Measurements from ENCODE around the gene TMTC2. TPM values are rescaled to one million over a fixed set of nuclear protein-coding genes. Genes with fewer than 3 reads are reported as not detected.

Gene TMTC2
- total and polyA plus RNA-seq, 10 of the 15 experiments (the other 5 are each of a cell fraction or from before 2014, with no cell fraction given), result 0.14 to 9.7 (median 1.2) TPM

GRCh38 chr12:82725741-82726140 lies 39.0 kb downstream of the TMTC2 start:
- ATAC-seq, result no peak
- no TSS peak for BruUV-seq (replicated peaks)
- H3K9me3 ChIP-seq (replicated peaks; ENCODE audit: control insufficient read depth, insufficient read depth, low read length), result no peaks in the 10 kb centered on the region; the same call in 2 of the 3 replicates
- no peak overlapping the region for H3K27ac ChIP-seq (ENCODE audit: control insufficient read depth, insufficient read depth)
- ChIA-PET POLR2A (no interaction called here), SMC1A (ENCODE audit: uncharacterized antibody, unreplicated experiment) (no interaction called here), RAD21 (ENCODE audit: unreplicated experiment) (no interaction called here), CTCF (interaction anchor here (1.4 kb wide), 1 partner anchor 12 kb away, joined by 7 read pairs; no protein-coding TSS in a partner anchor)
- H3K4me1 ChIP-seq (ENCODE audit: control insufficient read depth, insufficient read depth, low read length), result no peaks in the 10 kb centered on the region
- no peak overlapping the region for H3K4me3 ChIP-seq
- intact Hi-C loops (cut with micrococcal nuclease; ENCODE audit: unreplicated experiment) (no loop called here), in situ Hi-C loops (cut with MboI) (no loop called here)
- FAIRE-seq, result no peak
- H4K20me1 ChIP-seq (ENCODE audit: control insufficient read depth, insufficient read depth), result no peaks in the 10 kb centered on the region
- 22% methylated on average over 1 of the region's 1 CpG for WGBS (ENCODE audit: insufficient coverage, insufficient replicate concordance, low lambda C conversion rate, missing lambda C conversion rate)
- H2AFZ ChIP-seq (ENCODE audit: control insufficient read depth, low read depth, low read length), result no peak overlapping the region
- no peaks in the 10 kb centered on the region for H3K36me3 ChIP-seq (ENCODE audit: control insufficient read depth in 2 of 2, insufficient read depth in 2 of 2, low read length in 1 of 2)
- TF ChIP-seq WRNIP1 (IDR thresholded peaks at IDR 0.05; ENCODE audit: borderline replicate concordance, low read depth, low read length) (no peak), CHD1 (IDR thresholded peaks at IDR 0.05; ENCODE audit: low read depth, low read length) (no peak), YBX1 (IDR thresholded peaks at IDR 0.05) (no peak), NR2F1 (conservative IDR thresholded peaks at IDR 0.05) (no peak)
- DNase-seq (ENCODE audit: low read depth, low spot score), result no peak
- H3K9ac ChIP-seq (ENCODE audit: control insufficient read depth, insufficient read depth, low read length), result no peak overlapping the region
- no peaks in the 10 kb centered on the region for H3K27me3 ChIP-seq (replicated peaks in 1 of 2; ENCODE audit: control insufficient read depth in 2 of 2, insufficient read depth in 2 of 2, low read length in 1 of 2)
- no peaks in the 10 kb centered on the region for H3K79me2 ChIP-seq (ENCODE audit: control insufficient read depth, insufficient read depth, low read length)
- no peak overlapping the region for H3K4me2 ChIP-seq (ENCODE audit: control insufficient read depth, insufficient read depth)

GRCh38 chr12:82727886-82728285 lies 41.2 kb downstream of the TMTC2 start:
- no TSS peak for BruUV-seq (replicated peaks)
- POLR2A ChIA-PET, result no interaction called here
- no peaks in the 10 kb centered on the region for H3K4me1 ChIP-seq (ENCODE audit: control insufficient read depth, insufficient read depth, low read length)
- CTCF ChIA-PET, result no interaction called here
- H3K79me2 ChIP-seq (ENCODE audit: control insufficient read depth, insufficient read depth, low read length), result no peaks in the 10 kb centered on the region
- in situ Hi-C loops (cut with MboI), result no loop called here
- no peaks in the 10 kb centered on the region; the same call in 2 of the 3 replicates for H3K9me3 ChIP-seq (replicated peaks; ENCODE audit: control insufficient read depth, insufficient read depth, low read length)
- DNase-seq (ENCODE audit: low read depth, low spot score), result no peak
- H4K20me1 ChIP-seq (ENCODE audit: control insufficient read depth, insufficient read depth), result no peaks in the 10 kb centered on the region
- RAD21 ChIA-PET (ENCODE audit: unreplicated experiment), result no interaction called here
- no peaks in the 10 kb centered on the region for H3K36me3 ChIP-seq (ENCODE audit: control insufficient read depth in 2 of 2, insufficient read depth in 2 of 2, low read length in 1 of 2)
- intact Hi-C loops (cut with micrococcal nuclease; ENCODE audit: unreplicated experiment), result no loop called here
- no peak overlapping the region for H3K27ac ChIP-seq (ENCODE audit: control insufficient read depth, insufficient read depth)
- H2AFZ ChIP-seq (ENCODE audit: control insufficient read depth, low read depth, low read length), result no peak overlapping the region
- no peak for ATAC-seq
- SMC1A ChIA-PET (ENCODE audit: uncharacterized antibody, unreplicated experiment), result interaction anchor here (0.9 kb wide), 1 partner anchor 17 kb away, joined by 3 read pairs; no protein-coding TSS in a partner anchor
- 17% methylated on average over 2 of the region's 2 CpGs for WGBS (ENCODE audit: insufficient coverage, insufficient replicate concordance, low lambda C conversion rate, missing lambda C conversion rate)
- H3K9ac ChIP-seq (ENCODE audit: control insufficient read depth, insufficient read depth, low read length), result no peak overlapping the region
- FAIRE-seq, result no peak
- no peak overlapping the region for H3K4me2 ChIP-seq (ENCODE audit: control insufficient read depth, insufficient read depth)
- TF ChIP-seq FOXM1 (IDR thresholded peaks at IDR 0.05; ENCODE audit: low read depth, low read length) (no peak), PML (IDR thresholded peaks at IDR 0.05; ENCODE audit: low read length) (no peak), RBBP5 (conservative IDR thresholded peaks at IDR 0.05) (no peak)
- no peak overlapping the region for H3K4me3 ChIP-seq
- H3K27me3 ChIP-seq (replicated peaks in 1 of 2; ENCODE audit: control insufficient read depth in 2 of 2, insufficient read depth in 2 of 2, low read length in 1 of 2), result no peaks in the 10 kb centered on the region

Measured in GM12878 (cell line).